ENCODE data around the gene GYG2.

DNA sequence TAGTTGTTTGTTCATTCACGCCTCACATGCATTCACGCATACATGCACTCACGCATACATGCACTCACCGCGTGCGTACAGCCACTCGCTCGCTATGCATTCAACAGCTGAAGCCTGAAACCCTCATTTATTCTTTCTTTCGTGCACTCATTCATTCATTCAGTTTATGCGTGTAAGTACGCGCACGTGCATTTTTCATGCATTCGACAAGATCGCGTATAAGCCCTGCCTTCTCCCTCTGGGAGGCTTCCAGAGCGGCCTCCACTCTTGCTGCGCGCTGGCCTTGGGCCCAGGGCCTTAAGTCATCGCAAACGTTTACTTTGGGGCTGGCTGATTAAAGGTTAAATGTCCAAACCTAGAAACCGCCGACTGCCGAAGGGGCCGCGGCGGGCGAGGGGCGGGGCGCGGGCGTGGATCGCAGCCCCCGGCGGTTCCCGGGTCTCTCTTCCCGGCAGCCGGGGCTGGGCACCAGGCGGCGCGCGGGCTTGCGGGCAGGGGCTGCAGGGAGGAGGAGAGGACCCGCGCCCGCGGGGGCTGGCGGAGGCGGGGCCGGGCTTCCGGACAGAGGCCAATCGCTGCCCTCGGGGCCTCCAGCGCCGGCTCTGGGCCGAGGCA lies at the start of gene GYG2:
- TF ChIP-seq, protein P1, sequence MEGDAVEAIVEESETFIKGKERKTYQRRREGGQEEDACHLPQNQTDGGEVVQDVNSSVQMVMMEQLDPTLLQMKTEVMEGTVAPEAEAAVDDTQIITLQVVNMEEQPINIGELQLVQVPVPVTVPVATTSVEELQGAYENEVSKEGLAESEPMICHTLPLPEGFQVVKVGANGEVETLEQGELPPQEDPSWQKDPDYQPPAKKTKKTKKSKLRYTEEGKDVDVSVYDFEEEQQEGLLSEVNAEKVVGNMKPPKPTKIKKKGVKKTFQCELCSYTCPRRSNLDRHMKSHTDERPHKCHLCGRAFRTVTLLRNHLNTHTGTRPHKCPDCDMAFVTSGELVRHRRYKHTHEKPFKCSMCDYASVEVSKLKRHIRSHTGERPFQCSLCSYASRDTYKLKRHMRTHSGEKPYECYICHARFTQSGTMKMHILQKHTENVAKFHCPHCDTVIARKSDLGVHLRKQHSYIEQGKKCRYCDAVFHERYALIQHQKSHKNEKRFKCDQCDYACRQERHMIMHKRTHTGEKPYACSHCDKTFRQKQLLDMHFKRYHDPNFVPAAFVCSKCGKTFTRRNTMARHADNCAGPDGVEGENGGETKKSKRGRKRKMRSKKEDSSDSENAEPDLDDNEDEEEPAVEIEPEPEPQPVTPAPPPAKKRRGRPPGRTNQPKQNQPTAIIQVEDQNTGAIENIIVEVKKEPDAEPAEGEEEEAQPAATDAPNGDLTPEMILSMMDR (IDR thresholded peaks at IDR 0.05) = no peak
- no peak for TF ChIP-seq POLR2A (IDR thresholded peaks at IDR 0.05)
- no peak for TF ChIP-seq EP300 (IDR thresholded peaks at IDR 0.05)

Measured in gastroesophageal sphincter (tissue), 3 donors.